HepG2 (cell line): ENCODE results near the gene MTRR. TPM values are rescaled to one million over a fixed set of nuclear protein-coding genes. Genes with fewer than 3 reads are reported as not detected.

Source experiments
- ATAC-seq: fragments of 200-7000 bp; cut with Tn5 transposase; 3 replicates; pipeline ENCODE4 v1.9.1; 2020; ENCODE audit warnings: mild to moderate bottlenecking, moderate library complexity
- BruUV-seq: library from RNA; stranded (reverse); fragments of 400-500 nt; replicated peaks from 2 replicates; lab custom pipeline; 2021; lab: Mats Ljungman, UMichigan
- CTCF ChIA-PET: fragments of 300-600 bp; formaldehyde crosslinking; extraction: SDS; loops from one replicate; lab custom pipeline; 2021; ENCODE audit warnings: low total read pairs, inconsistent platforms, low intra/inter-chr PET ratio; lab: Yijun Ruan, JAX
- POLR2A ChIA-PET: fragments of 350-600 bp; sonication (Branson Sonifier 250); formaldehyde crosslinking; loops from one replicate; lab custom pipeline; 2020; ENCODE audit warnings: antibody characterized with exemption, inconsistent platforms; lab: Yijun Ruan, JAX
- DNase-seq: peaks from one replicate; pipeline ENCODE4 v3.0.0-alpha.2; 2015; ENCODE audit warnings: low spot score
- FAIRE-seq: peaks from 3 replicates; lab custom pipeline; 2011; peaks lifted over from hg19 to GRCh38; lab: Jason Lieb, UNC
- H2AFZ ChIP-seq: one replicate; pipeline ENCODE4 v1.6.1; 2011; ENCODE audit warnings: low read length, inconsistent platforms
- H3K27ac ChIP-seq: fragments of 300-600 bp; 3 replicates; pipeline ENCODE4 v1.8.0; 2011; ENCODE audit warnings: mixed run types, mild to moderate bottlenecking, mixed read lengths, low read length, inconsistent platforms; ENCODE audit not compliant: insufficient read depth; ENCODE audit errors: extremely low read length
- H3K27me3 ChIP-seq, 2 experiments: fragments of 200-600 bp in 1 of 2; 2 replicates in 1 of 2; 3 replicates in 1 of 2; pipeline versions ENCODE4 v1.6.0 to v1.8.0; 2011; ENCODE audit warnings: low read length in 2 of 2, mild to moderate bottlenecking in 2 of 2, moderate library complexity in 2 of 2, inconsistent platforms in 1 of 2; ENCODE audit not compliant: insufficient read depth in 2 of 2, control insufficient read depth in 1 of 2
- H3K36me3 ChIP-seq, 2 experiments: fragments of 200-600 bp in 1 of 2; replicated peaks in 1 of 2; 2 replicates in 1 of 2; 3 replicates in 1 of 2; pipeline versions ENCODE4 v1.5.1 to v1.8.0; 2011; ENCODE audit warnings: low read length in 2 of 2, inconsistent platforms in 1 of 2; ENCODE audit not compliant: insufficient read depth in 2 of 2, control insufficient read depth in 1 of 2
- H3K4me1 ChIP-seq: 2 replicates; pipeline ENCODE4 v1.5.1; 2012; ENCODE audit warnings: low read length, inconsistent platforms; ENCODE audit not compliant: insufficient read depth
- H3K4me2 ChIP-seq: 2 replicates; pipeline ENCODE4 v1.6.0; 2011; ENCODE audit warnings: low read depth, low read length, inconsistent platforms
- H3K4me3 ChIP-seq, 3 experiments: fragments of 200-600 bp in 1 of 3; sonication (generic), shearing (Covaris generic) in 1 of 3; replicated peaks in 1 of 3; 2 replicates each; pipeline ENCODE4 v1.5.1; 2011 to 2016; ENCODE audit warnings: low read length in 3 of 3, inconsistent platforms in 2 of 3, low read depth in 2 of 3, mild to moderate bottlenecking in 2 of 3, control low read depth in 1 of 3, mixed read lengths in 1 of 3; ENCODE audit not compliant: insufficient read depth in 1 of 3
- H3K79me2 ChIP-seq: one replicate; pipeline ENCODE4 v1.6.1; 2011; ENCODE audit warnings: low read length, inconsistent platforms; ENCODE audit not compliant: insufficient read depth
- H3K9ac ChIP-seq: 2 replicates; pipeline ENCODE4 v1.6.0; 2011; ENCODE audit warnings: mild to moderate bottlenecking, low read depth, low read length, inconsistent platforms; ENCODE audit not compliant: insufficient read depth
- H3K9me3 ChIP-seq: 2 replicates; pipeline ENCODE4 v1.5.1; 2012; ENCODE audit warnings: mild to moderate bottlenecking, low read length
- H4K20me1 ChIP-seq: 2 replicates; pipeline ENCODE4 v1.6.0; 2011; ENCODE audit warnings: inconsistent platforms, mild to moderate bottlenecking, low read length, moderate library complexity; ENCODE audit not compliant: insufficient read depth
- HDAC6 ChIP-seq: fragments of 200-600 bp; sonication (generic); IDR thresholded peaks from 2 replicates; pipeline ENCODE4 v1.7.0; 2017; ENCODE audit warnings: mild to moderate bottlenecking, antibody characterized with exemption, low read length, low read depth
- HNF1A ChIP-seq, 2 experiments: sonication (generic) in 1 of 2; formaldehyde crosslinking in 1 of 2; IDR thresholded peaks; 2 replicates each; pipeline versions ENCODE4 v1.4.0 to v1.6.1; 2016 to 2020; ENCODE audit warnings: borderline replicate concordance in 1 of 2, low read depth in 1 of 2, mild to moderate bottlenecking in 1 of 2, missing genetic modification reagents in 1 of 2
- JARID2 ChIP-seq: sonication (generic); formaldehyde crosslinking; IDR thresholded peaks from 2 replicates; pipeline ENCODE4 v1.8.1; 2023; ENCODE audit warnings: missing genetic modification reagents, inconsistent platforms; ENCODE audit not compliant: insufficient replicate concordance
- MBD4 ChIP-seq: IDR thresholded peaks from 2 replicates; pipeline ENCODE4 v1.6.1; 2012; ENCODE audit warnings: low read length, inconsistent platforms, borderline replicate concordance
- MED8 ChIP-seq: sonication (generic); formaldehyde crosslinking; IDR thresholded peaks from 2 replicates; pipeline ENCODE4 v1.8.1; 2023; ENCODE audit warnings: mild to moderate bottlenecking, missing genetic modification reagents; ENCODE audit not compliant: insufficient replicate concordance
- MXD1 ChIP-seq: sonication (generic); formaldehyde crosslinking; IDR thresholded peaks from 2 replicates; pipeline ENCODE4 v1.4.0; 2020; ENCODE audit warnings: mild to moderate bottlenecking, missing genetic modification reagents
- PCBP1 ChIP-seq: fragments of 200-400 bp; formaldehyde crosslinking; IDR thresholded peaks from 2 replicates; pipeline ENCODE4 v1.6.1; 2017; ENCODE audit warnings: mild to moderate bottlenecking, low read depth, low read length, borderline replicate concordance
- POGK ChIP-seq: sonication (generic); formaldehyde crosslinking; conservative IDR thresholded peaks from 2 replicates; pipeline ENCODE4 v1.8.0; 2022; ENCODE audit warnings: mild to moderate bottlenecking, moderate library complexity, missing genetic modification reagents
- SATB2 ChIP-seq: sonication (generic); formaldehyde crosslinking; IDR thresholded peaks from 2 replicates; pipeline ENCODE4 v1.5.0; 2020; ENCODE audit warnings: missing genetic modification reagents
- SIX4 ChIP-seq: sonication (generic); formaldehyde crosslinking; IDR thresholded peaks from 2 replicates; pipeline ENCODE4 v1.4.0; 2020; ENCODE audit warnings: missing genetic modification reagents
- SMAD3 ChIP-seq: sonication (generic); formaldehyde crosslinking; IDR thresholded peaks from 2 replicates; pipeline ENCODE4 v1.4.0; 2020; ENCODE audit warnings: missing genetic modification reagents
- YEATS2 ChIP-seq: sonication (generic); formaldehyde crosslinking; IDR thresholded peaks from 2 replicates; pipeline ENCODE4 v1.4.0; 2020; ENCODE audit warnings: missing genetic modification reagents, borderline replicate concordance
- ZBTB2 ChIP-seq: sonication (generic); formaldehyde crosslinking; IDR thresholded peaks from 2 replicates; pipeline ENCODE4 v1.8.0; 2022; ENCODE audit warnings: low read depth, missing genetic modification reagents
- ZC3H13 ChIP-seq: sonication (generic); formaldehyde crosslinking; IDR thresholded peaks from 2 replicates; pipeline ENCODE4 v1.8.1; 2023; ENCODE audit warnings: mild to moderate bottlenecking, missing genetic modification reagents, moderate library complexity
- ZFP1 ChIP-seq: IDR thresholded peaks from 2 replicates; pipeline ENCODE4 v1.6.1; 2016
- ZFP90 ChIP-seq: sonication (generic); formaldehyde crosslinking; IDR thresholded peaks from 2 replicates; pipeline ENCODE4 v1.8.0; 2022; ENCODE audit warnings: missing genetic modification reagents, mild to moderate bottlenecking, inconsistent platforms, borderline replicate concordance
- ZNF496 ChIP-seq: sonication (generic); formaldehyde crosslinking; IDR thresholded peaks from 2 replicates; pipeline ENCODE4 v1.8.1; 2023; ENCODE audit warnings: mild to moderate bottlenecking, moderate library complexity, missing genetic modification reagents; ENCODE audit not compliant: insufficient replicate concordance
- WGBS: methylation state at CpG from one replicate; pipeline ENCODE4 v1.1.6; 2017; ENCODE audit warnings: low lambda C conversion rate; 5-methylcytosine and 5-hydroxymethylcytosine counted together
- in situ Hi-C: cut with HindIII; loops from 2 replicates; pipeline ENCODE4 v1.10.0; 2017; ENCODE audit warnings: low pct_unique_long_range_greater_than_20kb; ENCODE audit not compliant: extremely low pct_ligation_motif_present
- intact Hi-C: fragments of 100-400 bp; cut with micrococcal nuclease; formaldehyde crosslinking; loops from one replicate; pipeline ENCODE4 v1.10.0; 2022; ENCODE audit not compliant: unreplicated experiment
- polyA plus RNA-seq, 8 experiments: library from polyadenylated mRNA; depleted of rRNA in 3 of 8; stranded (reverse) in 7 of 8; unstranded in 1 of 8; fragments of >200 nt; fragmentation: Illumina TruSeq in 4 of 8; extraction: Trizol in 4 of 8; gene quantifications; 2 replicates each; pipeline versions ENCODE4 v1.2.1 to v1.2.3, GENCODE V29; 2011 to 2016; ENCODE audit warnings: low read depth in 4 of 8, missing spikeins in 1 of 8, mixed read lengths in 1 of 8; ENCODE audit not compliant: insufficient read depth in 1 of 8
- total RNA-seq, 5 experiments: library from RNA; depleted of rRNA; stranded (reverse); fragments of >200 nt; fragmentation: Illumina TruSeq; extraction: Trizol; gene quantifications; 2 replicates each; pipeline ENCODE4 v1.2.3, GENCODE V29; 2016; ENCODE audit warnings: low read depth in 1 of 5

MTRR gene
- total and polyA plus RNA-seq, 2 of the 13 experiments (the other 11 are each of a cell fraction or from before 2014, with no cell fraction given), result 39.2 to 59.2 TPM

- in situ Hi-C loops (no loop called here), intact Hi-C loops (no loop called here)
- 37% methylated on average over 16 of the region's 16 CpGs for WGBS
- POLR2A ChIA-PET, result interaction anchor here (1.3 to 3.6 kb wide), 3 partner anchors 9 to 21 kb away, joined by 4 to 18 read pairs (median 4); partner anchors contain the start of genes FASTKD3 and MTRR
- H2AFZ ChIP-seq, result peak overlapping the region; percentile 12
- no peak overlapping the region for H3K27ac ChIP-seq
- CTCF ChIA-PET, result no interaction called here
- H3K4me1 ChIP-seq, result peaks cover 25% of the 10 kb centered on the region
- BruUV-seq, result no TSS peak
- H3K9me3 ChIP-seq, result no peaks in the 10 kb centered on the region
- ATAC-seq (no peak), FAIRE-seq (no peak), DNase-seq (no peak)
- H3K79me2 ChIP-seq, result no peaks in the 10 kb centered on the region
- H3K4me2 ChIP-seq, result peak overlapping the region; percentile 81
- no peaks in the 10 kb centered on the region for H3K36me3 ChIP-seq
- peak overlapping the region; percentile 28; the same call in 1 of the 2 replicates for H3K9ac ChIP-seq
- peak overlapping the region; percentile 44 to 71 (median 70) for H3K4me3 ChIP-seq
- no peaks in the 10 kb centered on the region for H4K20me1 ChIP-seq
- H3K27me3 ChIP-seq, result peaks cover 3 to 13% of the 10 kb centered on the region in 2 experiments; a peak in 2 of 5 replicates
- TF ChIP-seq ZC3H13 (CRISPR knock-in tag) (no peak), HDAC6 (no peak), ZBTB2 (no peak), MED8 (CRISPR knock-in tag) (no peak), ZFP90 (CRISPR knock-in tag) (no peak), ZFP1 (CRISPR knock-in tag) (no peak), JARID2 (no peak), MXD1 (CRISPR knock-in tag) (no peak), SATB2 (no peak), YEATS2 (CRISPR knock-in tag) (no peak), ZNF496 (no peak), HNF1A (IDR thresholded peaks at IDR 0.05; ENCODE audit: low read depth) (no peak), HNF1A (CRISPR knock-in tag; IDR thresholded peaks at IDR 0.05; ENCODE audit: borderline replicate concordance) (no peak), POGK (peak; percentile 96), MBD4 (no peak), SIX4 (no peak), SMAD3 (CRISPR knock-in tag) (no peak), PCBP1 (no peak)
Measured at GRCh38 chr5:7851240-7851592, 17.7 kb upstream of the MTRR start.
